ENCODE data around the gene CENPU. TPM values are rescaled to one million over a fixed set of nuclear protein-coding genes. Genes with fewer than 3 reads are reported as not detected.
A peak's percentile ranks its signal among the peaks of the same experiment; 100 is the strongest.
"Not testable (repeated sequence)": the region's sequence is repeated elsewhere in the genome, so short reads cannot be mapped to it uniquely, and the experiment has no call there.

Gene CENPU
- total and polyA plus RNA-seq, 8 donors = 0.60 to 2.9 (median 1.1) TPM

DNA sequence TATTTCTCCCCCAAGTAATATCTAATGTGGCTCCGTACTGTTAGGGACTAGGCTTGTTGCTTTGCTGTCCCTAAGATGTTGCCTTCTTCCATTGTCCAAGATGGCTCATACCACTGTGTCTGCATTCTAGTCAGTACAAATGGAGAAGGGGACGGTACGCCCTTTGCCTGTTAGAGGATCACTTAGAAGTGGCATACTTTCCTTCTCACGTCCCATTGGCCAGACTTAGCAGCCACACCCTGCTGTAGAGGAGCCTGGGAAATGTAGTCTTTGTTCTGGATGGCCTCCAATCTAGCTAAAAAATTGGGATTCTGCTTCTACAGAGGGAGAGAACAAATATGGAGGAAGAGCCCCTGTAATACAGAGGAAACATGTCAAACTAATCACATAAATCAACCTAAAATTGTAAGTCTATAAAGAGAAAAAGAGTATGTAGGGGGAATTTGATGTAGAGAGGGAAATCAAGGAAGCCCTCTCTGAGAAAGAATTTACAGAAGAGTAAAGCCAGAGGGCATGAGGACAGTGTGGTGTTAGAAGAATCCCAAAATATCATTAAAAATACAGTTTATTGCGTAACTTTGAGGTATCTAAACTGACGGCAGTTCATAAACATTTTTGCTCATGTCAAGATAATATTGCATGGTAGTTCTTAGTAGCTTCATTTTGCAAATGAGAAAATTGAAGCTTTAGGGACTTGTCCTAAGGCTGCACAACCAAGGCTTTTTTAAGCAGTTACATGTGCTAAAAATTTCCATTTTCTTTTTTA lies 69.3 kb downstream of the CENPU start:
- Histone ChIP-seq H3K27me3 (no peaks in the 10 kb centered on the region), H3K4me1 (peaks cover 0 to 3% (median 0%) of the 10 kb centered on the region in 3 donors), H3K9me3 (no peaks in the 10 kb centered on the region), H3K4me3 (no peak overlapping the region), H3K27ac (no peak overlapping the region), H3K36me3 (peaks cover 0 to 7% (median 3%) of the 10 kb centered on the region in 3 donors)
- ATAC-seq (peak in 1 of 4 donors; percentile 36), DNase-seq (no peak), FAIRE-seq (no peak)
- TF ChIP-seq, protein P1, sequence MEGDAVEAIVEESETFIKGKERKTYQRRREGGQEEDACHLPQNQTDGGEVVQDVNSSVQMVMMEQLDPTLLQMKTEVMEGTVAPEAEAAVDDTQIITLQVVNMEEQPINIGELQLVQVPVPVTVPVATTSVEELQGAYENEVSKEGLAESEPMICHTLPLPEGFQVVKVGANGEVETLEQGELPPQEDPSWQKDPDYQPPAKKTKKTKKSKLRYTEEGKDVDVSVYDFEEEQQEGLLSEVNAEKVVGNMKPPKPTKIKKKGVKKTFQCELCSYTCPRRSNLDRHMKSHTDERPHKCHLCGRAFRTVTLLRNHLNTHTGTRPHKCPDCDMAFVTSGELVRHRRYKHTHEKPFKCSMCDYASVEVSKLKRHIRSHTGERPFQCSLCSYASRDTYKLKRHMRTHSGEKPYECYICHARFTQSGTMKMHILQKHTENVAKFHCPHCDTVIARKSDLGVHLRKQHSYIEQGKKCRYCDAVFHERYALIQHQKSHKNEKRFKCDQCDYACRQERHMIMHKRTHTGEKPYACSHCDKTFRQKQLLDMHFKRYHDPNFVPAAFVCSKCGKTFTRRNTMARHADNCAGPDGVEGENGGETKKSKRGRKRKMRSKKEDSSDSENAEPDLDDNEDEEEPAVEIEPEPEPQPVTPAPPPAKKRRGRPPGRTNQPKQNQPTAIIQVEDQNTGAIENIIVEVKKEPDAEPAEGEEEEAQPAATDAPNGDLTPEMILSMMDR (IDR thresholded peaks at IDR 0.05) = no peak
- intact Hi-C loops (cut with DNase I) = no loop called here
- 69 to 71% methylated on average over 6 of the region's 6 CpGs for WGBS, 2 donors

DNA sequence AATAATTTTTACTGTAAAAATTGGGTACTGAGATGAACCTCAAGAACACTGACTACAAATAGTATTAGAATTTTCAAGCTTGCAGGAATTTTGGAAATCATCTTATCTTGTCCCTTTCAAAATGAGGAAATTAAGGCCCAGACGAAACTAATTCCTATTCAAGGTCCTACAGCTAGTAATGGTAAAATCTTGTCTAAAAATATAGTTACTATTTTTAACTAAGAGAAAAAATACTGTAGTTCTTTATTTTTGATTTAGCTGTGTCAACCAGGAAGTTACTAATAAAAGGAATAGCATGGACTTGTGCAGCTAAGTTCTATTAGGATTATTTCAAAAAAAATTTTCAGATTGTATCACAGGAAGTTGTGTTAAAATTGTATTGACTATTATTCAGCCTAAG lies 71.7 kb downstream of the CENPU start:
- FAIRE-seq (no peak), ATAC-seq (no peak), DNase-seq (no peak)
- no peaks in the 10 kb centered on the region for H3K9me3 ChIP-seq
- WGBS, 2 donors = 69 to 90% methylated on average over 1 of the region's 1 CpG
- H3K4me3 ChIP-seq = no peak overlapping the region
- H3K27ac ChIP-seq = no peak overlapping the region
- H3K4me1 ChIP-seq = peaks cover 0 to 3% (median 0%) of the 10 kb centered on the region in 3 donors
- no peaks in the 10 kb centered on the region for H3K27me3 ChIP-seq
- H3K36me3 ChIP-seq = peaks cover 0 to 10% (median 3%) of the 10 kb centered on the region in 3 donors
- intact Hi-C loops (cut with DNase I) = no loop called here
- TF ChIP-seq, protein P1 (IDR thresholded peaks at IDR 0.05) = no peak

DNA sequence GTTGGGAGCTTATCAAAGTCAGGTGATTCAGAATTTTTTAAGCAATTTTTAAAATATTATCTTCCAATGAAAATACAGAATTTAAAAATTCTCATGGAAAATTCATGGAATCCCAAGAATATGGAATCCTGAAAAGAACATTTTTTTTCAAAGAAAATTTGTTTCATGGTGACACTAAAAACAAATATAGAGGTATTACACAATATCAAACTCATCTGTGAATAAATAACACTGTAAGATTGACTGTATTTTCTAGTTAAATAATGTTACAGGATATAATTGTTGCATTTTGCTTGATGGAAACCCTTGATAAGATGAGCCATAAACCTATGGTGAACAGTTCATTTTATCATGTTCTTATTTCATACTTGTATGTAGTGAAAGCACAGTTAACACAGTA lies 72.9 kb downstream of the CENPU start:
- no peak for ATAC-seq
- no peak for DNase-seq
- Histone ChIP-seq H3K4me3 (no peak overlapping the region), H3K9me3 (no peaks in the 10 kb centered on the region), H3K4me1 (no peaks in the 10 kb centered on the region), H3K27me3 (no peaks in the 10 kb centered on the region), H3K36me3 (peaks cover 0 to 10% (median 3%) of the 10 kb centered on the region in 3 donors), H3K27ac (no peak overlapping the region)
- TF ChIP-seq, protein P1 (IDR thresholded peaks at IDR 0.05) = no peak
- intact Hi-C loops (cut with DNase I) = no loop called here
- no peak for FAIRE-seq

DNA sequence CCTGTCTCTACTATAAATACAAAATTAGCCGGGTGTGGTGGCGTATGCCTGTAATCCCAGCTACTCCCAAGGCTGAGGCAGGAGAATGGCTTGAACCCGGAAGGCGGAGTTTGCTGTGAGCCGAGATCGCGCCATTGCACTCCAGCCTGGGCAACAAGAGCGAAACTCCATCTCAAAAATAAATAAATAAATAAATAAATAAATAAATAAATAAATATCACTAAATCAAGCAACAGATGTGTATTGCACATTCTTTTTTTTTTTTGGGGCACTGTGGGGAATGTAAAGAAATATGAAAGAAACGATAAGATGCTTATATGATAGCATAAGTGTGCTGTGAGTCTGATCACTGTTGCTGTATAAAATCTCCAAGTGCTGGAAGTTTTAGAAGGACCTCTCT lies 76.1 kb downstream of the CENPU start:
- 97 to 99% methylated on average over 9 of the region's 9 CpGs for WGBS, 2 donors
- H3K4me3 ChIP-seq; DNase-seq; ATAC-seq; H3K9me3 ChIP-seq; FAIRE-seq; H3K27ac ChIP-seq; H3K4me1 ChIP-seq; H3K27me3 ChIP-seq; intact Hi-C loops (cut with DNase I): not testable (repeated sequence)
- H3K36me3 ChIP-seq = peaks cover 0 to 13% (median 3%) of the 10 kb centered on the region in 3 donors

DNA sequence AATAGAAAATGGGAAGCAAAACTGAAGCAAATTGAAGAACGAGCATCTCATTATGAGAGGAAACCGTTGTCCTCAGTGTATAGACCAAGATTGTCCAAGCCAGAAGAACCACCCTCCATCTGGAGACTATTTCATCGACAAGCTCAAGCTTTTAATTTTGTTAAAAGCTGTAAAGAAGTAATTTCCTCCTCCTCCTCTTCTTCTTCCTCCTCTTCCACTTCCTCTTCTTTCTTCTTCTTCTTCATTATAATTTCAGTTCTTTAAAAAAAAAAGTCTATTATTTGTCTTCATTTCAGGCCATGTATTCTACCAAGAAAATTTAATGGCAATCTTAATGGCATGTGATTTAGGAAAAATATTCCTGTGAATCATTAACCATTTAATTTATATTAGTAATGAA lies 76.8 kb downstream of the CENPU start:
- DNase-seq (no peak), ATAC-seq (no peak), FAIRE-seq (no peak)
- Histone ChIP-seq H3K4me1 (no peaks in the 10 kb centered on the region), H3K27ac (no peak overlapping the region), H3K9me3 (no peaks in the 10 kb centered on the region), H3K36me3 (peaks cover 0 to 13% (median 3%) of the 10 kb centered on the region in 3 donors), H3K4me3 (no peak overlapping the region), H3K27me3 (no peaks in the 10 kb centered on the region)
- TF ChIP-seq, protein P1 (IDR thresholded peaks at IDR 0.05) = no peak
- WGBS, 2 donors = 89 to 91% methylated on average over 3 of the region's 3 CpGs
- intact Hi-C loops (cut with DNase I) = no loop called here

Data from pancreas (tissue), 10 donors.